DMS114 treated with DMSO at 0.1 percent for 48 hours (cell line): ENCODE data around the gene OIP5.
"Not testable (repeated sequence)": the region's sequence is repeated elsewhere in the genome, so short reads cannot be mapped to it uniquely, and the experiment has no call there.

ENCODE experiments used
- DNase-seq: peaks from one replicate; lab custom pipeline; 2025; ENCODE audit not compliant: unreplicated experiment; lab: John Stamatoyannopoulos, UW

The OIP5 gene

GRCh38 chr15:41260924-41261323 lies 71.5 kb downstream of the OIP5 start:
- DNase-seq = not testable (repeated sequence)

- no peak for DNase-seq
Measured at GRCh38 chr15:41259546-41260189, 72.7 kb downstream of the OIP5 start.
